Stomach (tissue), 9 donors: ENCODE results near the gene B4GALNT1. TPM values are rescaled to one million over a fixed set of nuclear protein-coding genes. Genes with fewer than 3 reads are reported as not detected.

Experiments used
- DNase-seq, 2 donors: peaks; one replicate each; pipeline versions ENCODE4 v3.0.0 to v3.0.0-alpha.2; 2013 to 2019
- H3K27ac ChIP-seq, 5 donors: fragments of 200-600 bp in 4 of 5; sonication (generic) in 4 of 5; one replicate each; pipeline ENCODE4 v1.5.1; 2013 to 2019; ENCODE audit warnings: mild to moderate bottlenecking in 1 of 5, moderate library complexity in 1 of 5
- H3K27me3 ChIP-seq, 3 donors: fragments of 200-600 bp; sonication (generic); one replicate each; pipeline ENCODE4 v1.5.1; 2017 to 2019; ENCODE audit warnings: mixed run types in 1 of 3
- H3K36me3 ChIP-seq, 4 donors: fragments of 200-600 bp; sonication (generic); 1 replicate in 3 of 4; 2 replicates in 1 of 4; pipeline ENCODE4 v1.5.1; 2016 to 2019
- H3K4me1 ChIP-seq, 4 donors: fragments of 200-600 bp; sonication (generic); one replicate each; pipeline ENCODE4 v1.5.1; 2016 to 2019
- H3K4me3 ChIP-seq, 4 donors: fragments of 200-600 bp; sonication (generic) in 3 of 4; one replicate each; pipeline ENCODE4 v1.5.1; 2016 to 2019; ENCODE audit warnings: mild to moderate bottlenecking in 1 of 4
- H3K9me3 ChIP-seq, 4 donors: fragments of 200-600 bp; sonication (generic); one replicate each; pipeline ENCODE4 v1.5.1; 2016 to 2019
- EP300 ChIP-seq: sonication (generic); formaldehyde crosslinking; IDR thresholded peaks from one replicate; pipeline ENCODE4 v1.6.1; 2017; ENCODE audit warnings: antibody characterized with exemption
- POLR2A ChIP-seq, 4 donors: fragments of 450-650 bp; IDR thresholded peaks; one replicate each; pipeline ENCODE4 v1.6.1; 2016; ENCODE audit warnings: antibody characterized with exemption in 4 of 4, control low read depth in 2 of 4, mild to moderate bottlenecking in 1 of 4, moderate library complexity in 1 of 4
- POLR2AphosphoS5 ChIP-seq, 3 donors: sonication (generic); formaldehyde crosslinking; IDR thresholded peaks; one replicate each; pipeline ENCODE4 v1.6.1; 2016; ENCODE audit warnings: antibody characterized with exemption in 3 of 3
- WGBS, 5 donors: extraction: QIAGEN DNeasy Blood & Tissue Kit in 3 of 5; methylation state at CpG; one replicate each; pipeline versions ENCODE4 v1.1.5 to v1.1.7; 2013 to 2018; 5-methylcytosine and 5-hydroxymethylcytosine counted together
- intact Hi-C: fragments of 100-400 bp; cut with DNase I; formaldehyde crosslinking; loops from one replicate; pipeline ENCODE4 v1.15.1; 2023; ENCODE audit warnings: low total_unique reads
- polyA plus RNA-seq, 3 donors: library from polyadenylated mRNA; stranded (reverse); fragments of 200-250 nt; gene quantifications; one replicate each; pipeline ENCODE4 v1.2.3, GENCODE V29; 2013
- total RNA-seq, 5 donors: library from RNA; depleted of rRNA; stranded (reverse); fragments of >200 nt; gene quantifications; one replicate each; pipeline versions ENCODE4 v1.1.0 to v1.2.3, GENCODE V29; 2014 to 2016
- TF ChIP-seq, protein P1 (sequence below), 7 experiments: fragments of 450-650 bp in 4 of 7; fragments of 200-600 bp in 3 of 7; sonication (generic) in 3 of 7; IDR thresholded peaks; one replicate each; pipeline ENCODE4 v1.5.1; 2016 to 2019; ENCODE audit warnings: antibody characterized with exemption in 7 of 7, control low read depth in 2 of 7, mild to moderate bottlenecking in 1 of 7
- donor health status: healthy with polysubstance abuse.
- donor health status: Bipolar disorder and iron deficiency.
- donor health status: healthy.

B4GALNT1 gene
- total and polyA plus RNA-seq, 8 donors: 0.31 to 1.1 (median 0.67) TPM; not detected in 4

DNA sequence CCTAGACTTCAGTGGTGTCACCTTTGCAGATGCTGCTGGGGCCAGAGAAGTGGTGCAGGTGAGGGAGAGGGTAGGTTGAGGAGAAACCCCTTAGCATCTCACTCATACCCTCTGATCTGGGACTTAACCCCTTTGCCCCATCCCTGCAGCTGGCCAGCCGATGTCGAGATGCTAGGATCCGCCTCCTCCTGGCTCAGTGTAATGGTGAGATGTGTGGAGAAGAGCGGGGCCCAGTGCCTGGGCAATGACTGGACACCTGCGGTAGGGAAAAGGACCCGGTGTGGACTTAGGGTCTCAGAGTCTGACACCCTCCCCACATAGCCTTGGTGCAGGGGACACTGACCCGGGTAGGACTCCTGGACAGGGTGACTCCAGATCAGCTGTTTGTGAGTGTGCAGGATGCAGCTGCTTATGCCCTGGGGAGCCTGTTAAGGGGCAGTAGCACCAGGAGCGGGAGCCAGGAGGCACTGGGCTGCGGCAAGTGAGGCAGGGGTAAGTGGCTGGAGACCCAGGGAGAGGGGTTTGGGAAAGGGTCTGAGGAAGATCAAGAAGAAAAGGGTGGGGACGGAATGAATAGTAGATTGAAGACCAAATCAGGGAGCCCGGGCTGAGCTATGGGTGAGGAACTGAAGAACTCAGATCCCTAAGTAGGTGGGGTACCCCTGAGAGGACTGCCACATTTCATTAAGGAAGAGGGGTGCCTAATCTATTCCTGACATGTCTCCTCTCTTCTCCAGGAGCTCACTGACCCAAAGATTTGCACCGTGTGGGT, 7.6 kb downstream of the B4GALNT1 start:
- no peaks in the 10 kb centered on the region for H3K9me3 ChIP-seq
- H3K27me3 ChIP-seq: peaks cover 3 to 98% (median 80%) of the 10 kb centered on the region in 3 donors
- H3K4me1 ChIP-seq: peaks cover 15 to 30% (median 25%) of the 10 kb centered on the region in 4 donors
- intact Hi-C loops: no loop called here
- 64 to 75% (median 69%) methylated on average over 12 of the region's 12 CpGs for WGBS, 5 donors
- TF ChIP-seq, protein P1, sequence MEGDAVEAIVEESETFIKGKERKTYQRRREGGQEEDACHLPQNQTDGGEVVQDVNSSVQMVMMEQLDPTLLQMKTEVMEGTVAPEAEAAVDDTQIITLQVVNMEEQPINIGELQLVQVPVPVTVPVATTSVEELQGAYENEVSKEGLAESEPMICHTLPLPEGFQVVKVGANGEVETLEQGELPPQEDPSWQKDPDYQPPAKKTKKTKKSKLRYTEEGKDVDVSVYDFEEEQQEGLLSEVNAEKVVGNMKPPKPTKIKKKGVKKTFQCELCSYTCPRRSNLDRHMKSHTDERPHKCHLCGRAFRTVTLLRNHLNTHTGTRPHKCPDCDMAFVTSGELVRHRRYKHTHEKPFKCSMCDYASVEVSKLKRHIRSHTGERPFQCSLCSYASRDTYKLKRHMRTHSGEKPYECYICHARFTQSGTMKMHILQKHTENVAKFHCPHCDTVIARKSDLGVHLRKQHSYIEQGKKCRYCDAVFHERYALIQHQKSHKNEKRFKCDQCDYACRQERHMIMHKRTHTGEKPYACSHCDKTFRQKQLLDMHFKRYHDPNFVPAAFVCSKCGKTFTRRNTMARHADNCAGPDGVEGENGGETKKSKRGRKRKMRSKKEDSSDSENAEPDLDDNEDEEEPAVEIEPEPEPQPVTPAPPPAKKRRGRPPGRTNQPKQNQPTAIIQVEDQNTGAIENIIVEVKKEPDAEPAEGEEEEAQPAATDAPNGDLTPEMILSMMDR (IDR thresholded peaks at IDR 0.05): no peak
- no peak for TF ChIP-seq POLR2A (IDR thresholded peaks at IDR 0.05)
- no peak for TF ChIP-seq POLR2AphosphoS5 (IDR thresholded peaks at IDR 0.05)
- no peak for TF ChIP-seq EP300
- no peak overlapping the region for H3K4me3 ChIP-seq
- H3K27ac ChIP-seq: no peak overlapping the region
- peaks cover 0 to 18% (median 3%) of the 10 kb centered on the region in 4 donors for H3K36me3 ChIP-seq
- no peak for DNase-seq

DNA sequence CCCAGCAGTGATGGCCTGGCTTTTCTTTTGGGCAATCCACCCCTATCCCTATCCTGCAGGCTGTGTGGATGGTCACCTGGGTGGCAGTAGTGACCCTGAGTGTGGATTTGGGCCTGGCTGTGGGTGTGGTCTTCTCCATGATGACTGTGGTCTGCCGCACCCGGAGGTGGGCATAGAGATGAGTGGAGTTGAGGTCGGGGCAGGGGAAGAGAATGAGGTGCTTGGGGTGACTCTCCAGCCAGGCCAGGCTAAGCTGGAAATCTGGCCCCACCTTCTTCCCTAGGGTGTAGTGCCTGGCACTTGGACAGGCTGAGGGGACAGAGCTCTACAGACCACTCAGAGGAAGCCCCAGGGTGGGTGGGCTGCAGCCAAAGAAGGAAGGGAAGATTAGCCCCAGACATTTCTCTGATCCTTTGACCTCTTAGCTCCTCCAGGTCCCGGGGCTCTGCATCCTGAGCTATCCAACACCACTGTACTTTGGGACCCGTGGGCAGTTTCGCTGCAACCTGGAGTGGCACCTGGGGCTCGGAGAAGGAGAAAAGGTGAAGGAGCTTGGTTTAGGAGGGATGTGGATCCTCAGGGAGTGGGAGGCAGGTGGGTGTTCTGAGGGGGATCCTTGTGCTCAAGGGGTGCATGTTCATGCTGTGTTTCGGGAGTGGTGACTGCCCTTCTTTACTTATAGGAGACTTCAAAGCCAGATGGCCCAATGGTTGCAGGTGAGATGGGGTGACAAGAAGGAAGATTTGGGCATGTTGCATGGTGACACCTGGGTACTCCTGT, 8.4 kb downstream of the B4GALNT1 start:
- peaks cover 15 to 34% (median 27%) of the 10 kb centered on the region in 4 donors for H3K4me1 ChIP-seq
- WGBS, 5 donors: 69 to 82% (median 72%) methylated on average over 8 of the region's 8 CpGs

DNA sequence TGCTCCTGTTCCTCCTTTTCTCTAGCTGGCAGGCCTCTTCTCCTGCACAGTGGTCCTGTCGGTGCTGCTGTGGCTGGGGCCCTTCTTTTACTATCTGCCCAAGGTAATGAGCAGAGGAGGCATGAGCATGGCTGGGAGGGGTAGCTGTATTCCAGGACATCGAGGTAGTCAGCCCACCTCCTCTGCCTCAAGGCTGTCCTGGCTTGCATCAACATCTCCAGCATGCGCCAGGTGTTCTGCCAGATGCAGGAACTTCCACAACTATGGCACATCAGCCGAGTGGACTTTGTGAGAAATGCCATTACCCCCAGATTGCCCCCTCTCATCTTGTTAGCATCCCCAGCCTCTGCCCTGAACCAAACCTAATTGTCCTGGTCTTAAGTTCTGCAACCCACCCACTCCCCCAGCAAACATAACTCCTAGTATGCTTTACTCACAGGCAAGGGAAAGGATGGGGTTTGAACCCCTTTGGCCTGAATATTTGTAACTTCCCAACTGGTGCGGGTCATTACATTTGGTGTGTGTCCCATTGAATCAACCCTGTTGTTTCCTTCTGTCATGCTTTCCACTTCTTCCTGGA, 9.1 kb downstream of the B4GALNT1 start:
- Histone ChIP-seq H3K27ac (no peak overlapping the region), H3K4me3 (no peak overlapping the region), H3K4me1 (peaks cover 15 to 40% (median 31%) of the 10 kb centered on the region in 4 donors), H3K27me3 (peaks cover 3 to 100% (median 95%) of the 10 kb centered on the region in 3 donors), H3K9me3 (no peaks in the 10 kb centered on the region), H3K36me3 (peaks cover 0 to 18% (median 3%) of the 10 kb centered on the region in 4 donors)
- DNase-seq: no peak
- TF ChIP-seq, protein P1 (IDR thresholded peaks at IDR 0.05): no peak
- no peak for TF ChIP-seq POLR2AphosphoS5 (IDR thresholded peaks at IDR 0.05)
- no peak for TF ChIP-seq POLR2A (IDR thresholded peaks at IDR 0.05)
- no peak for TF ChIP-seq EP300
- intact Hi-C loops: loop anchor here (5.0 kb wide), 1 partner anchor 42 kb away; no protein-coding TSS in a partner anchor
- WGBS, 5 donors: 60 to 73% (median 63%) methylated on average over 4 to 5 of the region's 5 CpGs

More for the DNA sequence above, 8.4 kb downstream of the B4GALNT1 start:
- Histone ChIP-seq H3K27me3 (peaks cover 3 to 98% (median 88%) of the 10 kb centered on the region in 3 donors), H3K27ac (no peak overlapping the region), H3K4me3 (no peak overlapping the region), H3K36me3 (peaks cover 0 to 18% (median 3%) of the 10 kb centered on the region in 4 donors), H3K9me3 (no peaks in the 10 kb centered on the region)
- TF ChIP-seq POLR2A (IDR thresholded peaks at IDR 0.05): no peak
- TF ChIP-seq POLR2AphosphoS5 (IDR thresholded peaks at IDR 0.05): no peak
- TF ChIP-seq, protein P1 (IDR thresholded peaks at IDR 0.05): no peak
- TF ChIP-seq EP300: no peak
- DNase-seq: no peak
- intact Hi-C loops: loop anchor here (5.0 kb wide), 1 partner anchor 42 kb away; no protein-coding TSS in a partner anchor

DNA sequence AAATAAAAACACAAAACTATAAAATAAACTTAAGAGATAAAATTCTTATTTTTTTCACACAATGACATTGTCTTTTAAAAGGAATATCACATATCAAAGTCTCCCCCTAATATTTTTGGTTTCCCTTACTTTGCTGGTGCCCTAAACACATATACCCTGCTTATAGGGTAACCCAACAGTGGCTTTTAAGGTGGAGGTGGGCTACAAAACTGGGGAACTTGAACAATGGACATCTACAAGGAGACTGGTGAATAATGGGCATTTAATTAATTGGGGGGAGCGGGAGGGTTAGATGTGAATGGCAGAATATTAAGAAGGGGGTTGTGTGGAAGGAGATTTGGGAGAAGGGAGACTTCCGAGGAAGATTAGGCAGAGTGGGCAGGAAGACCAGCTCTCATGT, 9.6 kb downstream of the B4GALNT1 start:
- intact Hi-C loops: loop anchor here (5.0 kb wide), 1 partner anchor 41 kb away; no protein-coding TSS in a partner anchor
- peaks cover 3 to 100% (median 90%) of the 10 kb centered on the region in 3 donors for H3K27me3 ChIP-seq
- no peaks in the 10 kb centered on the region for H3K9me3 ChIP-seq
- no peak for DNase-seq
- no peak overlapping the region for H3K27ac ChIP-seq
- peaks cover 15 to 40% (median 31%) of the 10 kb centered on the region in 4 donors for H3K4me1 ChIP-seq
- 52 to 79% (median 75%) methylated on average over 2 of the region's 2 CpGs for WGBS, 5 donors
- H3K36me3 ChIP-seq: peaks cover 0 to 18% (median 3%) of the 10 kb centered on the region in 4 donors
- TF ChIP-seq EP300: no peak
- TF ChIP-seq POLR2A (IDR thresholded peaks at IDR 0.05): no peak
- no peak for TF ChIP-seq POLR2AphosphoS5 (IDR thresholded peaks at IDR 0.05)
- TF ChIP-seq, protein P1 (IDR thresholded peaks at IDR 0.05): no peak
- no peak overlapping the region for H3K4me3 ChIP-seq
